PC-9 (cell line): ENCODE results near the gene GALNT9. TPM values are rescaled to one million over a fixed set of nuclear protein-coding genes. Genes with fewer than 3 reads are reported as not detected.

Experiments used
- BruUV-seq: library from RNA; stranded (reverse); fragments of 400-500 nt; replicated peaks from 2 replicates; lab custom pipeline; 2021; lab: Mats Ljungman, UMichigan
- CTCF ChIA-PET: fragments of 300-600 bp; sonication (Branson Sonifier 250); formaldehyde crosslinking; loops from one replicate; lab custom pipeline; 2022; ENCODE audit warnings: antibody characterized with exemption; lab: Charles Lee
- POLR2A ChIA-PET: fragments of 300-600 bp; sonication (Branson Sonifier 250); formaldehyde crosslinking; loops from one replicate; lab custom pipeline; 2022; ENCODE audit warnings: antibody characterized with exemption; ENCODE audit not compliant: unreplicated experiment; lab: Charles Lee
- DNase-seq, 2 experiments: peaks; one replicate each; pipeline versions ENCODE4 v3.0.0 to v3.0.0-alpha.2; 2015 to 2022; ENCODE audit warnings: mixed read lengths in 1 of 2
- H2AFZ ChIP-seq: fragments of 200-600 bp; sonication (generic); 2 replicates; pipeline ENCODE4 v1.8.1; 2017; ENCODE audit warnings: antibody characterized with exemption
- H3F3A ChIP-seq: fragments of 200-600 bp; sonication (generic); 2 replicates; pipeline ENCODE4 v1.8.1; 2017; ENCODE audit warnings: antibody characterized with exemption, mild to moderate bottlenecking, low read depth; ENCODE audit not compliant: insufficient read depth
- H3K27ac ChIP-seq: fragments of 200-600 bp; sonication (generic); 2 replicates; pipeline ENCODE4 v1.6.1; 2016; ENCODE audit warnings: mixed run types
- H3K27me3 ChIP-seq: fragments of 200-600 bp; sonication (generic); 2 replicates; pipeline ENCODE4 v1.6.1; 2016; ENCODE audit warnings: low read depth, mixed run types; ENCODE audit not compliant: insufficient read depth
- H3K36me3 ChIP-seq: fragments of 200-600 bp; sonication (generic); 2 replicates; pipeline ENCODE4 v1.6.1; 2016; ENCODE audit warnings: low read depth, mixed run types
- H3K4me1 ChIP-seq: fragments of 200-600 bp; sonication (generic); replicated peaks from 2 replicates; pipeline ENCODE4 v1.6.1; 2016; ENCODE audit warnings: mixed run types; ENCODE audit not compliant: insufficient read depth
- H3K4me2 ChIP-seq: fragments of 200-600 bp; sonication (generic); 2 replicates; pipeline ENCODE4 v1.6.1; 2017; ENCODE audit warnings: mixed run types
- H3K4me3 ChIP-seq: fragments of 200-600 bp; sonication (generic); 2 replicates; pipeline ENCODE4 v1.6.1; 2016; ENCODE audit warnings: mixed run types
- H3K79me2 ChIP-seq: fragments of 200-600 bp; sonication (generic); 2 replicates; pipeline ENCODE4 v1.6.1; 2017; ENCODE audit warnings: low read depth, mixed run types
- H3K9me2 ChIP-seq: fragments of 200-600 bp; sonication (generic); 2 replicates; pipeline ENCODE4 v1.8.1; 2017; ENCODE audit warnings: mild to moderate bottlenecking; ENCODE audit not compliant: insufficient read depth
- H3K9me3 ChIP-seq: fragments of 200-600 bp; sonication (generic); 2 replicates; pipeline ENCODE4 v1.8.1; 2016; ENCODE audit warnings: low read depth; ENCODE audit not compliant: insufficient read depth
- H4K20me1 ChIP-seq: fragments of 200-600 bp; sonication (generic); 2 replicates; pipeline ENCODE4 v1.8.1; 2017; ENCODE audit not compliant: insufficient read depth
- EZH2 ChIP-seq: fragments of 200-600 bp; sonication (generic); IDR thresholded peaks from 2 replicates; pipeline ENCODE4 v1.8.0; 2017; ENCODE audit warnings: antibody characterized with exemption, low read depth
- intact Hi-C: fragments of 100-400 bp; cut with micrococcal nuclease; formaldehyde crosslinking; loops from one replicate; pipeline ENCODE4 v1.10.0; 2022; ENCODE audit not compliant: unreplicated experiment
- total RNA-seq: library from RNA; stranded (reverse); gene quantifications from 2 replicates; pipeline ENCODE4 v1.2.3, GENCODE V29; 2021
- TF ChIP-seq, protein P1 (sequence below): fragments of 200-600 bp; sonication (generic); conservative IDR thresholded peaks from 2 replicates; pipeline ENCODE4 v1.6.1; 2017; ENCODE audit warnings: mixed run types, antibody characterized with exemption, mild to moderate bottlenecking, moderate library complexity

Gene GALNT9
- total RNA-seq, 1 experiment from 2014 or later: 11.2 TPM

DNA sequence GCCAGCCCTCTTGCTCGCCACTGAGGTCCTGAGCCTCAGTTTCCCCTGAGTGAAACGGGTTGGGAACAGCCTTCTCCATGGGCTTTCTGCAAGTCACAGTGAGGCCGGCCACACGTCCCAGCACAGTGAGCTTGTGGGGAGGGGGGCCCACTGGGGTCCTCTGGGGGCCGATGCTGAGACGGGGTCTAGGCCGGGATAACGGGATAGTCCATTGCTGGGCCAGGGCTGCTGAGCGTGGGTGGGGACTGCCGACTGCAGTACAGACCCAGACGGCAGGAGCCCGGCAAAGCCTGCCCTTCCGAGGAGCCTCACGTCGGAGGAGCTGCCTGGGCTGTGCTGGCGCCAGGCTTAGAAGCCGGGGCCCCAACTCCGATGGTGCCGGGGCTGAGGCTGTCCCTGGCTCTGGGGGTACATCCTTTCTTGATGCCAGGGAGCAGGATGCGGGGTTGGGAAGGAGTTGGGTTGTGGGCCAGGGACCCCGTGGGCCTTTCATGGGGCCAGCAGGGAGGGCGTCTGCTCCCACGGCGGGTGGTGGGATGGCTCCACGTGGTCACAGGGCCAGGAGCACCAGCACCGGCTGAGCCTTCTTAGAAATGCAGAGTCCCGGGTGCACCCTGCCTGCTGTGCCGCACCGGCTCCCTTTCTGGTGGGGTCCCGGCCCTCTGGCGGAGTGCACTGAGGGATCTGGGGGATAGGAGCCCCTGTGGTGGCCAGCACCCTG, 160.9 kb downstream of the GALNT9 start:
- no peak overlapping the region for H3K4me2 ChIP-seq
- peaks cover 36% of the 10 kb centered on the region for H3K27me3 ChIP-seq
- no peaks in the 10 kb centered on the region for H3K4me1 ChIP-seq
- no peaks in the 10 kb centered on the region; the same call in 1 of the 2 replicates for H4K20me1 ChIP-seq
- no peak overlapping the region for H3K4me3 ChIP-seq
- no TSS peak for BruUV-seq
- intact Hi-C loops: no loop called here
- H3K36me3 ChIP-seq: no peaks in the 10 kb centered on the region
- H3K27ac ChIP-seq: no peak overlapping the region
- peaks cover 5% of the 10 kb centered on the region; the same call in 1 of the 2 replicates for H3F3A ChIP-seq
- H3K79me2 ChIP-seq: no peaks in the 10 kb centered on the region
- DNase-seq: no peak
- no peaks in the 10 kb centered on the region for H3K9me2 ChIP-seq
- CTCF ChIA-PET: interaction anchor here (0.6 kb wide), 1 partner anchor 16 kb away, joined by 4 read pairs; no protein-coding TSS in a partner anchor
- TF ChIP-seq, protein P1, sequence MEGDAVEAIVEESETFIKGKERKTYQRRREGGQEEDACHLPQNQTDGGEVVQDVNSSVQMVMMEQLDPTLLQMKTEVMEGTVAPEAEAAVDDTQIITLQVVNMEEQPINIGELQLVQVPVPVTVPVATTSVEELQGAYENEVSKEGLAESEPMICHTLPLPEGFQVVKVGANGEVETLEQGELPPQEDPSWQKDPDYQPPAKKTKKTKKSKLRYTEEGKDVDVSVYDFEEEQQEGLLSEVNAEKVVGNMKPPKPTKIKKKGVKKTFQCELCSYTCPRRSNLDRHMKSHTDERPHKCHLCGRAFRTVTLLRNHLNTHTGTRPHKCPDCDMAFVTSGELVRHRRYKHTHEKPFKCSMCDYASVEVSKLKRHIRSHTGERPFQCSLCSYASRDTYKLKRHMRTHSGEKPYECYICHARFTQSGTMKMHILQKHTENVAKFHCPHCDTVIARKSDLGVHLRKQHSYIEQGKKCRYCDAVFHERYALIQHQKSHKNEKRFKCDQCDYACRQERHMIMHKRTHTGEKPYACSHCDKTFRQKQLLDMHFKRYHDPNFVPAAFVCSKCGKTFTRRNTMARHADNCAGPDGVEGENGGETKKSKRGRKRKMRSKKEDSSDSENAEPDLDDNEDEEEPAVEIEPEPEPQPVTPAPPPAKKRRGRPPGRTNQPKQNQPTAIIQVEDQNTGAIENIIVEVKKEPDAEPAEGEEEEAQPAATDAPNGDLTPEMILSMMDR: no peak
- H3K9me3 ChIP-seq: no peaks in the 10 kb centered on the region
- no peak overlapping the region for H2AFZ ChIP-seq
- POLR2A ChIA-PET: no interaction called here

DNA sequence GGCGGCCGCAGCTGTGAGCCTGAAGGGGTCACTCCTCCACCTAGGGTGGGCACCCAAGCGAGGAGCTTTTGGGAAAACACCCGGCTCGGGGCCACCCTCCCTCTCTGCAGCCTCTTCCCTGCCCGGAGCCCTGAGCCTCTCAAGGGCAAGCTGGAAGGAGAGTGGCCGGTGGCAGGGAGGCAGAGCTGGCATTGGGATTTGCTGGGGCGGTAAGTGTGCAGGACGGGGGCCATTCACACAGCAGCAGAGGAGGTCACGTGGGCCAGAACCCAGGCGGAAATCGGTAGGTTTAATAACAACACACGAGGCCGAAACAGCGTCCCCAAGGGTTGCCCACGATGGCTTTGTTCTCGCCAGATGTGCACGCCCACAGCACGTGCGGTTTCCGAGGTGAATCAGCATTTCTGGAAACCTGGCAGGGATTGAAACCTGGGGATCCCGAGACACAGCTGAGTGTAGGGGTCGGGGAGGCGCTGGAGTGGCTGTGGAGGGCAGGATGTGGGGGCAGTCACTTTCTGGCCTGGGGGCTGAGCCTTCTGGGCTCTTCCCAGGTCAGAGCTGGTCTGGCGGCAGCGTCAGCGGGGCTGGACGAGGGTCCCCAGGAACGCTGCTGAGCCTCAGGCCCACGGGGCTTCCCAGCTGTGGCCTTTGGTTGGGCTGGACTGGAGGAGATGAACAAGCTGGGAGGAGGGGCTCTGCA, 161.6 kb downstream of the GALNT9 start:
- TF ChIP-seq, protein P1: no peak
- no peak for TF ChIP-seq EZH2
- H3F3A ChIP-seq: peaks cover 5% of the 10 kb centered on the region; the same call in 1 of the 2 replicates
- H3K4me3 ChIP-seq: no peak overlapping the region
- H3K27me3 ChIP-seq: peaks cover 29% of the 10 kb centered on the region
- ChIA-PET POLR2A (no interaction called here), CTCF (interaction anchor here (0.6 kb wide), 1 partner anchor 17 kb away, joined by 4 read pairs; no protein-coding TSS in a partner anchor)
- H4K20me1 ChIP-seq: no peaks in the 10 kb centered on the region; the same call in 1 of the 2 replicates
- no peak overlapping the region for H3K27ac ChIP-seq
- H3K4me2 ChIP-seq: no peak overlapping the region
- intact Hi-C loops: no loop called here
- no TSS peak for BruUV-seq
- H2AFZ ChIP-seq: no peak overlapping the region
- H3K9me3 ChIP-seq: no peaks in the 10 kb centered on the region
- DNase-seq: no peak
- H3K79me2 ChIP-seq: no peaks in the 10 kb centered on the region
- H3K4me1 ChIP-seq: no peaks in the 10 kb centered on the region
- no peaks in the 10 kb centered on the region for H3K9me2 ChIP-seq
- H3K36me3 ChIP-seq: no peaks in the 10 kb centered on the region

DNA sequence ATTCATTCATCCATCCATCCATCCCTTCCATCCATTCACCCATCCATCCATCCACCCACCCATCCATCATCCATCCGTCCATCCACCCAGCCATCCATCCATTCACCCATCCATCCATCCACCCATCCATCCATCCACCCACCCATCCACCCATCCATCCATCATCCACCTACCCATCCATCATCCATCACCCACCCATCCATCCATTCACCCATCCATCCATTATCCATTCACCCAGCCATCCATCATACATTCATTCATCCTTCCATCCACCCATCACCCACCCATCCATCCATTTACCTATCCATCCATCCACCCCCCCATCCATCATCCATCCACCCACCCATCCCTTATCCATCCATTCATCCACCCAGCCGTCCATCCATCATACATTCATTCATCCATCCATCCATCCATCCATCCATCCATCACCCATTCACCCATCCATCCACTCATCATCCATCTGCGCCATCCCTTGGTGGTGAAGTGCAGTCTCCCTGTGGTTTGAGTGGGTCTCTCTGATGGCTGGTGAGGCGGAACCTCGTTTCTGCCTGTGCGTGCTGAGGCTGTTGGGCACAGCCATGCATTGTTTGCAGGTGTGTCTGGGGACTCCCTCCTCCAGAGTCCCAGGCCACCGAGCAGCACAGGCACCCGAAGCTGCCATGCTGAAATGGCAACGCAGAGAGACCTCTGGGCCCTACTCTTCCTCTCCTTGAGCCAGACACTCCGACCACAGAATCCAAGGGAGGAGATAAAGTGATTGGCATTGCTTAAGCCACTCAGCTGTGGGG, 162.4 kb downstream of the GALNT9 start:
- BruUV-seq: no TSS peak
- Histone ChIP-seq H3K9me2 (no peaks in the 10 kb centered on the region), H3K36me3 (no peaks in the 10 kb centered on the region), H3K27me3 (peaks cover 21% of the 10 kb centered on the region), H3K27ac (no peak overlapping the region), H3K4me3 (no peak overlapping the region), H4K20me1 (no peaks in the 10 kb centered on the region; the same call in 1 of the 2 replicates), H2AFZ (no peak overlapping the region), H3K4me1 (no peaks in the 10 kb centered on the region), H3F3A (peaks cover 5% of the 10 kb centered on the region; the same call in 1 of the 2 replicates), H3K79me2 (no peaks in the 10 kb centered on the region), H3K9me3 (no peaks in the 10 kb centered on the region), H3K4me2 (no peak overlapping the region)
- ChIA-PET CTCF (no interaction called here), POLR2A (no interaction called here)
- no peak for DNase-seq
- TF ChIP-seq, protein P1: no peak
- no peak for TF ChIP-seq EZH2
- intact Hi-C loops: no loop called here
